H7 (cell line): ENCODE results near the gene MAPK6. TPM values are rescaled to one million over a fixed set of nuclear protein-coding genes. Genes with fewer than 3 reads are reported as not detected.
A peak's percentile ranks its signal among the peaks of the same experiment; 100 is the strongest.

Experiments
- DNase-seq: peaks from one replicate; pipeline ENCODE4 v3.0.0; 2012
- H3K27me3 ChIP-seq: 2 replicates; pipeline ENCODE4 v1.6.0; 2011; ENCODE audit warnings: mild to moderate bottlenecking, low read length; ENCODE audit not compliant: control insufficient read depth, insufficient read depth
- H3K36me3 ChIP-seq: replicated peaks from 2 replicates; pipeline ENCODE4 v1.5.1; 2011; ENCODE audit warnings: low read length; ENCODE audit not compliant: control insufficient read depth, insufficient read depth
- H3K4me3 ChIP-seq: 2 replicates; pipeline ENCODE4 v1.5.1; 2011; ENCODE audit warnings: low read depth, mild to moderate bottlenecking, control low read depth, low read length, moderate library complexity; ENCODE audit not compliant: insufficient read depth
- total RNA-seq: library from RNA; depleted of rRNA; stranded (reverse); fragments of >200 nt; shearing (Covaris generic); gene quantifications from 2 replicates; pipeline ENCODE4 v1.2.3, GENCODE V29; 2014; rRNA removed

The MAPK6 gene
- total RNA-seq, 1 experiment from 2014 or later: 77.0 TPM

DNA sequence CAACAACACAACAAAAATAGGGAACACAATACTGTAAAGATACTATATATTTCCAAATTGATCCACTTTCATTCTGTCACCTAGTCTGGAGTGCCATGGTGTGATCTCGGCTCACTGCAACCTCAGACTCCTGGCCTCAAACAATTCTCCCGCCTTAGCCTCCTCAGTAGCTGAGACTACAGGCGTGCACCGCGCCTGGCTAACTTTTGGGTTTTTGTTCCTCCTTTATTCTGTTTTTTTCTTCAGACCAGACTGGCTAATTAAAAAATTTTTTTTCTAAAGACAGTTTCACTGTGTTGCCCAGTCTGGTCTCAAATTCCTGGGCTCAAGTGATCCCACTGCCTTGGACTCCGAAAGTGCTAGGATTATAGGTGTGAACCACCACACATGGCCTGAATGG, 88.2 kb downstream of the MAPK6 start:
- Histone ChIP-seq H3K27me3 (no peaks in the 10 kb centered on the region), H3K4me3 (no peak overlapping the region), H3K36me3 (no peaks in the 10 kb centered on the region)
- no peak for DNase-seq

DNA sequence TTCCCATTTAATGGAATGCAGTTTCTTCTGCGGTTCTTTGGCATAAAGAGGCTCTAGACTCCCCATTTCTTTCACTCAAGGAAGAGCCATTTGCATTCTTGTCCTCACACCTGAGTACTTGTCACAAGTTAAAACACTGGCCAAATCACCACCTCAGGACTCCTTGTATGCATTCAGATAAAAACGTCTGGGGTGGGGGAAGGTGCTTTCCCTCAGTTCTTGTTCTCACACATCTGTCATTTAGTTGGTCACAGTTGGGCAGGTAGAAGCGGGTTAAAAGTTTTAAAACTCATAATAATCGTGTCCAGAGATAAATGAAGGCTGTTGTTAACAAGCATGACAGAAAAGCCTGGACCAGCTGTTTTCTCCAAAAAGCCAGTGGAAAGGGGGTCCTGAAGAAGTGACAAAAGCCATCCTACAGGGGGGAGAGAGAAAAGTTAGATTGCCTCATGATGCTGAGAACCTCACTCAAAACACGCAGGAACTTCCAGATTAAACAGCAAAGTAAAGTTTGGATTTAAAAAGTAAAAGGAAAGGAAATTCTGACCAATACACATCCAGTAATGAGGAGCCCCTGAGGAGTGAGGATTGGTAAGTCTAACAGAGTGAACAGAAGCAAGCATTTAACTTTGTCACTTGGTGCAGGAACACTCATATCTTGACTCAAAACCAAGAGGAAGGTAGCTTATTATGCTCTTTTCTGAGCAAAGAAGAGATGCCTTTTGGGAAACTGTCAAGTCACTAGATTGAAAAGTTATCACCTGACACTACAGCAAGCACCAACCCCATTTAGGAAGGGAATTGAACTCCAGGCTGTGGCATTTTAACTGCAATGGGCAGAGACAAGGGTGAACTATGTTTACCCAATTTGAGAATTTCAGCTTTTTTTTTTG, 90.8 kb downstream of the MAPK6 start:
- DNase-seq: no peak
- H3K4me3 ChIP-seq: no peak overlapping the region
- H3K27me3 ChIP-seq: no peaks in the 10 kb centered on the region
- no peaks in the 10 kb centered on the region for H3K36me3 ChIP-seq

DNA sequence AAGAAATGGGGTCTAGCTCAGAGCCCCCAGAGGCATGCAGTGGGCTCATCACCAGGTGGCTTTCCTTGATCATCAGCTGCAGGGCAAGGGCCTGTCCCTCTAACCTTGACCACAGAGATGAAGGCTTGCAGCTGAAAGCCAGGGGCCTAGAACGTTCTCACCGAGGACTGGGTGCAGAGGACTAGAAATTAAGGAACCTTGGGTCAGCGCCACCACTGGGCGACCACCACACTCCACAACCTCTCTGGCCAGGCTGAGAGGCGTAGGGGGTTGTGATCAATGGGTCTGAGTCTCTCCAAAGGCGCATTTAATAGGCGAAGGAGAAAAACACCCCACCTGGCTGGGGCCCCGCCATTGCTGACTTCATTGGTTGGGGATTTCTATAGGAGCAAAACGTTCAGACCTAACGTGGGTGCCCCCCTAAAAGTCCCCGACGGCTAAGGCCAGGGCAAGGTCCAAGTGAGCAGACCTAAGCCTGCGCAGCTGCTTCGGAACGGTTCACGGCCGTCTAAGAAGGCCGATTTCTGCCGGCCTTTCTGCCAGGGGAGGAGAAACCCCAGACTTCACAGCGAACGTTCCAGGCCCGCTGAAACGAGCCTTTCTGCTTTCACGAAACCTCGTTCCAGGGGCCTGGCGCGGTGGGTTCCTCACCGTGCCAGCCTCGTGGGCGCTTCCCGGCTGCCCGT, 92.6 kb downstream of the MAPK6 start:
- DNase-seq: peak; percentile 40
- no peaks in the 10 kb centered on the region for H3K36me3 ChIP-seq
- H3K4me3 ChIP-seq: no peak overlapping the region
- H3K27me3 ChIP-seq: no peaks in the 10 kb centered on the region

DNA sequence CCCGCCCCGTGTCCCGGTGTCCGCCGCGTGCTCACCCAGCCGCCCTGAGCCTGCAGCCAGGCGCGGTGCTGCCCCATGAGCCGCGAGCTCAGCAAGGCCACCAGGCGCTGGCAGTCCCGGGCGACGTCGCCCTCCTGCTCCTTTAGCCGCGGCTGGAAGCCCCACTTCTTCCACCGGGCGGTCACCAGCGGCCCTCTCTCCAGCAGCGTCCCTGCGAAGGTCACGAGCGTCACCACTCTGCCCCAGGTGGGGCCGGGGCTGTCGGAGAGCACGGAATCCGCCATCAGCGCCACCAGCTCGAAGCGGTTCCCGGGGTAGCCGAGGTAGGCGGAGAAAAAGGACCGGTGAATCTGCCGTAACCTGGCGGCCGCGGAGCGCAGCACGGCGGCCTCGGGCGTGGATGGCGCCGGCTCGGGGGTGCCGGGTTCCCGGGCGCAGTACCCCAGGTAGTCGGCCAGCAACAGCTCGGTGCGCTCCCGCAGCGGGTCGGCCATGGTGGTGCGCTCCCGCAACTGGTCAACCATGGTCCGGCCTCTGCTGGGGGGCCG, 93.3 kb downstream of the MAPK6 start:
- H3K4me3 ChIP-seq: no peak overlapping the region
- DNase-seq: peak; percentile 57
- no peaks in the 10 kb centered on the region for H3K36me3 ChIP-seq
- H3K27me3 ChIP-seq: no peaks in the 10 kb centered on the region

DNA sequence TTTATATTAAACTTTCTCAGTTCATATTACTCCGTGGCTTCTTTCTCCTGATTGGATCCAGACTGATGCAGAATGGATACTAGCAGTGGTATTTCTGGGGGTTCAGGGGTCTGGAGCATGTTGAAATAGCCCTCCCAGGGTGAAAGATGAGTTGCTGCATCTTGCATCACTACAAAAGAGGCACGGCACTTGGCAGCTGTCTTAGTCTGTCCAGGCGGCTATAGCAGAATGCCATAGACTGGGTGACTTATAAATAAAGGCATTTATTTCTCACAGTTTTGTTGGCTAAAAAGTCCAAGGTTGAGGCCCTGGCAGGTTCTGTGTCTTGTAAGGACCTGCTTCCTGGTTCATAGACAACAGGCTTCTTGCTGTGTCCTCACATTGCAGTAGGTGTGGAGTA, 94.2 kb downstream of the MAPK6 start:
- peak; percentile 9 for DNase-seq
- Histone ChIP-seq H3K36me3 (no peaks in the 10 kb centered on the region), H3K27me3 (no peaks in the 10 kb centered on the region), H3K4me3 (no peak overlapping the region)

DNA sequence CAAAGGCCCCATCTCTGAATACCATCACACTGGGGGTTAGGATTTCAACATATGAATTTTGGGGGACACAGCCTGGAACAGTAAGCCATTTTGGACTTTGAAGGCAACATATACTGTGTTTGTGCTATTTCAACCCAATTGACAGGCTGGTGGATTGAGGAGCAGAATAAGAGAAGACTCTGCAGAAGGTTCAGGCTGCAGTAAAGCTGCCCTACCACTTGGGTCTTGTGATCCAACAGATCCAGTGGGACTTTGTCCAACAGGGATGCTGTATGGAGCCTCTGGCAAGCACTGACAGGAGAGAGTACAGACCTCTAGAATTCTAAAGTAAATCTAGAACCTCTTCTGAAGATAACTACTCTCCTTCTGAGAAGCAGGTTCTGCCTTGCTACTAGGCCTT, 94.7 kb downstream of the MAPK6 start:
- peak; percentile 12 for DNase-seq
- H3K4me3 ChIP-seq: no peak overlapping the region
- no peaks in the 10 kb centered on the region for H3K36me3 ChIP-seq
- H3K27me3 ChIP-seq: no peaks in the 10 kb centered on the region

DNA sequence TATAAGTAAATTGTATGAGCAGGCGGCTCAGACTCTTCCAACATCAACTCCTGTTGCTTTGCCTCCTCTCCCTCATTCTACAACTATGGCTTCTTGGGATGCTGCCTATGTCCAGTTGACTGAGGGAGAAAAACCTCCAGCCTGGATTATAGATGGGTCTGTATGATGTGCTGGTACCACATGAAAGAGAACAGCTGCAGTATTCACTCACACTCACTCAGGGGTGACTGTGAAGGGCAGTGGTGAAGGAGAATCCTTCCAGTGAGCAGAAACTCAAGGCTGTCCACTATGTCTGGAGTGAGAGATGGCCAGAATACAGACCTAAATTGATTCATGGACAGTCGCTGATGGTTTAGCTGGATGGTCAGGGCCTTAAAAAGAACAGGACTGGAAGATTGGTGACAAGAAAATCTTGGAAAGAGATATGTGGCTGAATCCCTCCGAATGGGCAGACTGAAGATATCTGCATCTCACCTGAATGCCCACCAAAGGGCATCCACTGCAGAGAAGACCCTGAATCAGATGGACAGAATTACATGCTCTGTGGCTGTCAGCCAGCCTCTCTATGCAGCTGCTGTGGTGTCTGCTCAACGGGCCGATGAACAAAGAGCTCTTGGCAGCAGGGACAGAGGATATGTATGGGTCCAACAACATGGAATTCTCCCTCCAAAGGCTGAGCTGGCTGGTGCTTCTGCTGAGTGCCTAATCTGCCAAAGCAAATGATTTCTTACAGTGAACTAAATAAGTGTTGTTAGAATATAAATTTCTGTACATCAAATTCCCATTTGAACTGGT, 95.4 kb downstream of the MAPK6 start:
- H3K36me3 ChIP-seq: no peaks in the 10 kb centered on the region
- no peak overlapping the region for H3K4me3 ChIP-seq
- DNase-seq: peak; percentile 31
- H3K27me3 ChIP-seq: no peaks in the 10 kb centered on the region

DNA sequence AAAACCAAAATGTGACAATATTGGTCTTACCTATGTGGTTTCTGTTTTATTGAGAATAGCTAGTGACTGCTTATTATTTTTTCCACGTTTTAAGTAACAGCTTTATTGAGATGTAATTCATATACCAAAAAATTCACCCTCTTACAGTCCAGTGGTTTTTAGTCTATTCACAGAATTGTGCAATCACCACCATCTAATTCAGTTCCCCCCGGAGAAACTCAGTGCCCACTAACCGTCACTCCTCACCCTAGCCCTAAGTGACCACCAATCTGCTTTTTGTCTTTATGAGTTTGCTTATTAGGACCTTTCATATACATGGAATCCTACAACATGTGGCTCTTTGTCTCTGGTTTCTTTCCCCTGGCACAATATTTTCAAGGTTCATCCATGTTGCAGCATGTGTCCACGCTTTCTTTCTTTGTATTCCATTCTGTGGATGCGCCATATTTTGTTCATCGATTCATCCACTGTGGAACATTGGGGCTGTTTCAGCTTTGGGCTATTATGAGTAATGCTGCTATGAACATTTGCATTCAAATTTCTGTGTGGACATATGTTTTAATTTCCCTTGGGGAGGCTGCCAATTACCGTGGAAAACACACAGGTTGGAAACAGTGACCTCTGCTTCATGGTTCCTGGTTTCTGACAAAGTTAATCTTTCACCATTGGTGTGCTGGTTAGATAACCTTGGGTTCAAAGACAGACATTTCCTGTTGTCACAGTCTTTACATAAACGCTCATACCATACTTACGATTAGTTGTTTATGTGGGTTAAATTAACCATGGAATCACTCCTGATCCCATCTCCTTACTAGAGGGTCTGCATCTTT, 96.8 kb downstream of the MAPK6 start:
- no peaks in the 10 kb centered on the region for H3K27me3 ChIP-seq

More for the DNA sequence above, 96.8 kb downstream of the MAPK6 start:
- Histone ChIP-seq H3K36me3 (no peaks in the 10 kb centered on the region), H3K4me3 (no peak overlapping the region)
- peak; percentile 6 for DNase-seq

Other genes with a start within 250 kb of the MAPK6 start
- 28.4 and 35.6 TPM in 2 replicates for gene TMOD3, start 189.6 kb upstream of the MAPK6 start, total RNA-seq
- 15.1 and 26.9 TPM in 2 replicates for gene LEO1, start 47.4 kb upstream of the MAPK6 start, total RNA-seq
- gene BCL2L10, start 93.6 kb downstream of the MAPK6 start, total RNA-seq: not detected in 2 replicates
- 23.9 and 28.6 TPM in 2 replicates for gene GNB5, start 172.2 kb downstream of the MAPK6 start, total RNA-seq